Suprapubic skin (tissue), 4 donors: Measurements from ENCODE around the gene KIF5C.

ENCODE experiments used
- EP300 ChIP-seq: sonication (generic); formaldehyde crosslinking; IDR thresholded peaks from one replicate; pipeline ENCODE4 v1.6.1; 2017; ENCODE audit warnings: antibody characterized with exemption
- POLR2A ChIP-seq, 2 donors: fragments of 450-650 bp; IDR thresholded peaks; one replicate each; pipeline ENCODE4 v1.6.1; 2017; ENCODE audit warnings: antibody characterized with exemption in 2 of 2, mild to moderate bottlenecking in 2 of 2, moderate library complexity in 2 of 2
- POLR2AphosphoS5 ChIP-seq, 3 donors: sonication (generic); formaldehyde crosslinking; IDR thresholded peaks; one replicate each; pipeline ENCODE4 v1.6.1; 2017; ENCODE audit warnings: antibody characterized with exemption in 3 of 3
- TF ChIP-seq, protein P1 (sequence below), 2 donors: fragments of 200-600 bp in 1 of 2; fragments of 450-650 bp in 1 of 2; sonication (generic) in 1 of 2; IDR thresholded peaks; one replicate each; pipeline ENCODE4 v1.5.1; 2016 to 2019; ENCODE audit warnings: antibody characterized with exemption in 2 of 2, mild to moderate bottlenecking in 1 of 2, moderate library complexity in 1 of 2

DNA sequence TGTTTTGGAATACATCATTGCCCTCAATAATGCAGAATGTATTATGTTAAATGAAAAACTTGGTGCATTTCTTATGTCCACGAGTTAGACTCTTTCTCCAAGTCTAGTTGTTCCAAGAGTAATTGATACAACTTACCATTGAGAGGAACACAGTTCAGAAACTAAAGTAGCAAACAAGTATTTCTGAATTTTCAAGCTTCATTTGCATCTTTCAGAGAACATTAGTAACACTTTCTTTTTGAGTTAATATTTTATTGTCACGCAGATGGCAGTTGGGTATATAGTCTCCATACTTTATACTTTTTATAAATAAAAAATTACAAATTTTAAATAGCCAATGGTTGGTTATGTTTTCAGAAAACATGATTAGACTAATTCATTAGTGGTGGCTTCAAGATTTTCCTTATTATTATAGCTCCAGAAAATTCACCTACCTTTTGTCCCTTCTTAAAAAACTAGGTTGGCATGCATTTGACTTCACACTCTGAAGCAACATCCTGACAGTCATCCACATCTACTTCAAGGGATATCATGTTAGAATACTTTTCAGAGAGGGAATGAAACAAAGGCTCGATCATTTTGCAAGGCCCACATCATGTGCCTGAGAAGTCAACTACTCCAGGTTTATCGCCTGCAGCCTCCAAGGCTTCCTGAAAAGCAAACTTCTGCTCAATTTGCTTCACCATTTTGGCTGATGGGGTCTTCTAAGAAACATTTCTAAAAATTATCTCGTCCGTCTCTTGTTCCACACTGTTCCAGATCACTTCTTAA is 193.4 kb downstream of the KIF5C start:
- TF ChIP-seq, protein P1, sequence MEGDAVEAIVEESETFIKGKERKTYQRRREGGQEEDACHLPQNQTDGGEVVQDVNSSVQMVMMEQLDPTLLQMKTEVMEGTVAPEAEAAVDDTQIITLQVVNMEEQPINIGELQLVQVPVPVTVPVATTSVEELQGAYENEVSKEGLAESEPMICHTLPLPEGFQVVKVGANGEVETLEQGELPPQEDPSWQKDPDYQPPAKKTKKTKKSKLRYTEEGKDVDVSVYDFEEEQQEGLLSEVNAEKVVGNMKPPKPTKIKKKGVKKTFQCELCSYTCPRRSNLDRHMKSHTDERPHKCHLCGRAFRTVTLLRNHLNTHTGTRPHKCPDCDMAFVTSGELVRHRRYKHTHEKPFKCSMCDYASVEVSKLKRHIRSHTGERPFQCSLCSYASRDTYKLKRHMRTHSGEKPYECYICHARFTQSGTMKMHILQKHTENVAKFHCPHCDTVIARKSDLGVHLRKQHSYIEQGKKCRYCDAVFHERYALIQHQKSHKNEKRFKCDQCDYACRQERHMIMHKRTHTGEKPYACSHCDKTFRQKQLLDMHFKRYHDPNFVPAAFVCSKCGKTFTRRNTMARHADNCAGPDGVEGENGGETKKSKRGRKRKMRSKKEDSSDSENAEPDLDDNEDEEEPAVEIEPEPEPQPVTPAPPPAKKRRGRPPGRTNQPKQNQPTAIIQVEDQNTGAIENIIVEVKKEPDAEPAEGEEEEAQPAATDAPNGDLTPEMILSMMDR (IDR thresholded peaks at IDR 0.05) = no peak
- TF ChIP-seq POLR2A (IDR thresholded peaks at IDR 0.05) (no peak), POLR2AphosphoS5 (IDR thresholded peaks at IDR 0.05) (no peak), EP300 (no peak)
